Stimulated activated CD8-positive, alpha-beta memory T cell treated with anti-CD3 and anti-CD28 coated beads, Interleukin-12 subunit alpha, Interleukin-12 subunit beta, amount 100 ng/mL, for 4 hours (primary cell): Measurements from ENCODE around the gene KLHL25.

ENCODE experiments used
- DNase-seq: peaks from one replicate; pipeline ENCODE4 v3.0.0-alpha.2; 2020; ENCODE audit warnings: low read depth

KLHL25 gene

GRCh38 chr15:85773970-85774369, 20.8 kb downstream of the KLHL25 start:
- no peak for DNase-seq

GRCh38 chr15:85773249-85773648, 21.5 kb downstream of the KLHL25 start:
- no peak for DNase-seq

- no peak for DNase-seq
Measured at GRCh38 chr15:85772668-85773067, 22.1 kb downstream of the KLHL25 start.

GRCh38 chr15:85771781-85772445, 22.8 kb downstream of the KLHL25 start:
- no peak for DNase-seq

- no peak for DNase-seq
Measured at GRCh38 chr15:85771271-85771670, 23.5 kb downstream of the KLHL25 start.

GRCh38 chr15:85770096-85771041, 24.4 kb downstream of the KLHL25 start:
- DNase-seq = no peak

GRCh38 chr15:85769182-85769900, 25.4 kb downstream of the KLHL25 start:
- no peak for DNase-seq

GRCh38 chr15:85768595-85769168, 26.0 kb downstream of the KLHL25 start:
- DNase-seq = no peak

GRCh38 chr15:85767785-85768529, 26.8 kb downstream of the KLHL25 start:
- no peak for DNase-seq

GRCh38 chr15:85766001-85766831, 28.5 kb downstream of the KLHL25 start:
- DNase-seq = no peak

- no peak for DNase-seq
Measured at GRCh38 chr15:85764649-85765277, 30.0 kb downstream of the KLHL25 start.

- no peak for DNase-seq
Measured at GRCh38 chr15:85763673-85764633, 30.8 kb downstream of the KLHL25 start.

GRCh38 chr15:85763157-85763556, 31.6 kb downstream of the KLHL25 start:
- DNase-seq = no peak

- DNase-seq = no peak
Measured at GRCh38 chr15:85762756-85763127, 32.0 kb downstream of the KLHL25 start.

GRCh38 chr15:85762039-85762755, 32.5 kb downstream of the KLHL25 start:
- no peak for DNase-seq

GRCh38 chr15:85761635-85762034, 33.1 kb downstream of the KLHL25 start:
- DNase-seq = no peak

GRCh38 chr15:85760531-85761371, 34.0 kb downstream of the KLHL25 start:
- no peak for DNase-seq
